ENCODE results near the gene AGAP2. TPM values are rescaled to one million over a fixed set of nuclear protein-coding genes. Genes with fewer than 3 reads are reported as not detected.

Gene AGAP2
- total RNA-seq (1 to 10 TPM; 2.6 to 3.6 TPM), polyA plus RNA-seq (under 1 TPM; 0.18 to 0.88 TPM)
- long read RNA-seq, donor 1, partial matches to known transcripts: 0 of 2 reads
- long read RNA-seq, donor 1, other reads (novel, unspliced or antisense): 2 of 2 reads
- long read RNA-seq, donor 2, partial matches to known transcripts: 0 of 1 reads
- long read RNA-seq, donor 2, other reads (novel, unspliced or antisense): 1 of 1 reads

GRCh38 chr12:57738661-57739237, at the start of gene AGAP2:
Gene AGAP2 (minus strand): TSS chr12:57738742. CDS start chr12:57738246, 496 bp downstream.
- Histone ChIP-seq H3K27ac (ENCODE audit: low read depth in 1 of 2, low read length in 2 of 2) (no peak within 1 kb of the TSS), H3K9me3 (ENCODE audit: control insufficient read depth, low read length) (no peaks in the 10 kb centered on the region), H3K27me3 (ENCODE audit: control insufficient read depth in 1 of 2, insufficient read depth in 2 of 2, low read length in 1 of 2) (no peaks in the 10 kb centered on the region), H3K4me3 (ENCODE audit: low read length in 2 of 2) (peak within 1 kb of the TSS; percentile 21 to 41), H3K4me1 (ENCODE audit: control insufficient read depth in 1 of 2, insufficient read depth in 2 of 2, low read length in 2 of 2) (no peaks in the 10 kb centered on the region), H3K36me3 (ENCODE audit: control insufficient read depth in 1 of 2, insufficient read depth in 2 of 2, low read length in 1 of 2) (no peaks in the 10 kb centered on the region)
- ATAC-seq (ENCODE audit: low FRiP score) (no peak), DNase-seq (no peak)
- intact Hi-C loops (cut with DNase I): no loop called here
- 3 to 5% methylated on average over 24 to 36 of the region's 36 CpGs for WGBS, 2 donors

GRCh38 chr12:57783861-57784260, 45.3 kb upstream of the AGAP2 start:
- intact Hi-C loops (cut with DNase I): loop anchor here in 1 of 2 donors (5.0 kb wide), 1 partner anchor 123 kb away; no protein-coding TSS in a partner anchor
- H3K9me3 ChIP-seq (ENCODE audit: control insufficient read depth, low read length): no peaks in the 10 kb centered on the region
- no peaks in the 10 kb centered on the region for H3K27me3 ChIP-seq (ENCODE audit: control insufficient read depth in 1 of 2, insufficient read depth in 2 of 2, low read length in 1 of 2)
- H3K4me1 ChIP-seq (ENCODE audit: control insufficient read depth in 1 of 2, insufficient read depth in 2 of 2, low read length in 2 of 2): no peaks in the 10 kb centered on the region
- no peak overlapping the region for H3K4me3 ChIP-seq (ENCODE audit: low read length in 2 of 2)
- DNase-seq (no peak), ATAC-seq (ENCODE audit: low FRiP score) (no peak)
- WGBS, 2 donors: 92 to 93% methylated on average over 11 of the region's 11 CpGs
- H3K27ac ChIP-seq (ENCODE audit: low read depth in 1 of 2, low read length in 2 of 2): no peak overlapping the region
- peaks cover 2 to 7% of the 10 kb centered on the region in 2 donors for H3K36me3 ChIP-seq (ENCODE audit: control insufficient read depth in 1 of 2, insufficient read depth in 2 of 2, low read length in 1 of 2)

- intact Hi-C loops (cut with DNase I): loop anchor here in 1 of 2 donors (5.0 kb wide), 1 partner anchor 124 kb away; no protein-coding TSS in a partner anchor
- no peak for DNase-seq
- Histone ChIP-seq H3K4me1 (ENCODE audit: control insufficient read depth in 1 of 2, insufficient read depth in 2 of 2, low read length in 2 of 2) (no peaks in the 10 kb centered on the region), H3K36me3 (ENCODE audit: control insufficient read depth in 1 of 2, insufficient read depth in 2 of 2, low read length in 1 of 2) (peaks cover 2 to 7% of the 10 kb centered on the region in 2 donors), H3K4me3 (ENCODE audit: low read length in 2 of 2) (peak overlapping the region; percentile 16 to 95), H3K27ac (ENCODE audit: low read depth in 1 of 2, low read length in 2 of 2) (no peak overlapping the region), H3K27me3 (ENCODE audit: control insufficient read depth in 1 of 2, insufficient read depth in 2 of 2, low read length in 1 of 2) (no peaks in the 10 kb centered on the region), H3K9me3 (ENCODE audit: control insufficient read depth, low read length) (no peaks in the 10 kb centered on the region)
- no peak for ATAC-seq (ENCODE audit: low FRiP score)
- 84 to 86% methylated on average over 12 of the region's 12 CpGs for WGBS, 2 donors
Measured at GRCh38 chr12:57783466-57783801, 44.9 kb upstream of the AGAP2 start.

- H3K4me1 ChIP-seq (ENCODE audit: control insufficient read depth in 1 of 2, insufficient read depth in 2 of 2, low read length in 2 of 2): no peaks in the 10 kb centered on the region
- H3K4me3 ChIP-seq (ENCODE audit: low read length in 2 of 2): peak within 1 kb of the TSS; percentile 16 to 95
- peak within 1 kb of the TSS in 1 of 2 donors; percentile 0 for H3K27ac ChIP-seq (ENCODE audit: low read depth in 1 of 2, low read length in 2 of 2)
- no peaks in the 10 kb centered on the region for H3K9me3 ChIP-seq (ENCODE audit: control insufficient read depth, low read length)
- WGBS, 2 donors: 0 to 1% methylated on average over 45 of the region's 45 CpGs
- H3K36me3 ChIP-seq (ENCODE audit: control insufficient read depth in 1 of 2, insufficient read depth in 2 of 2, low read length in 1 of 2): peaks cover 2 to 7% of the 10 kb centered on the region in 2 donors
- peak; percentile 98 to 100 for DNase-seq
- H3K27me3 ChIP-seq (ENCODE audit: control insufficient read depth in 1 of 2, insufficient read depth in 2 of 2, low read length in 1 of 2): no peaks in the 10 kb centered on the region
- intact Hi-C loops (cut with DNase I): loop anchor here in 1 of 2 donors (5.0 kb wide), 1 partner anchor 124 kb away; no protein-coding TSS in a partner anchor
- ATAC-seq (ENCODE audit: low FRiP score): peak; percentile 98
Measured at GRCh38 chr12:57782608-57783465, 44.3 kb upstream of the AGAP2 start, which contains the start of gene TSFM. Gene TSFM (plus strand): TSS chr12:57782787. CDS start chr12:57782802, 15 bp downstream.

- Histone ChIP-seq H3K36me3 (ENCODE audit: control insufficient read depth in 1 of 2, insufficient read depth in 2 of 2, low read length in 1 of 2) (peaks cover 2 to 6% of the 10 kb centered on the region in 2 donors), H3K4me1 (ENCODE audit: control insufficient read depth in 1 of 2, insufficient read depth in 2 of 2, low read length in 2 of 2) (no peaks in the 10 kb centered on the region), H3K27ac (ENCODE audit: low read depth in 1 of 2, low read length in 2 of 2) (no peak overlapping the region), H3K4me3 (ENCODE audit: low read length in 2 of 2) (no peak overlapping the region), H3K9me3 (ENCODE audit: control insufficient read depth, low read length) (no peaks in the 10 kb centered on the region), H3K27me3 (ENCODE audit: control insufficient read depth in 1 of 2, insufficient read depth in 2 of 2, low read length in 1 of 2) (no peaks in the 10 kb centered on the region)
- ATAC-seq (ENCODE audit: low FRiP score) (no peak), DNase-seq (no peak)
- intact Hi-C loops (cut with DNase I): loop anchor here in 1 of 2 donors (5.0 kb wide), 1 partner anchor 125 kb away; no protein-coding TSS in a partner anchor
- WGBS, 2 donors: 20 to 26% methylated on average over 4 of the region's 4 CpGs
Measured at GRCh38 chr12:57782243-57782607, 43.7 kb upstream of the AGAP2 start.

GRCh38 chr12:57781801-57782200, 43.3 kb upstream of the AGAP2 start:
- no peak for ATAC-seq (ENCODE audit: low FRiP score)
- Histone ChIP-seq H3K9me3 (ENCODE audit: control insufficient read depth, low read length) (no peaks in the 10 kb centered on the region), H3K4me3 (ENCODE audit: low read length in 2 of 2) (no peak overlapping the region), H3K27ac (ENCODE audit: low read depth in 1 of 2, low read length in 2 of 2) (no peak overlapping the region), H3K4me1 (ENCODE audit: control insufficient read depth in 1 of 2, insufficient read depth in 2 of 2, low read length in 2 of 2) (no peaks in the 10 kb centered on the region), H3K36me3 (ENCODE audit: control insufficient read depth in 1 of 2, insufficient read depth in 2 of 2, low read length in 1 of 2) (peaks cover 2% of the 10 kb centered on the region in 2 donors), H3K27me3 (ENCODE audit: control insufficient read depth in 1 of 2, insufficient read depth in 2 of 2, low read length in 1 of 2) (no peaks in the 10 kb centered on the region)
- no peak for DNase-seq
- 68% methylated on average over 2 of the region's 2 CpGs for WGBS, 2 donors
- intact Hi-C loops (cut with DNase I): loop anchor here in 1 of 2 donors (5.0 kb wide), 1 partner anchor 126 kb away; no protein-coding TSS in a partner anchor

GRCh38 chr12:57781244-57781643, 42.7 kb upstream of the AGAP2 start:
- Histone ChIP-seq H3K27me3 (ENCODE audit: control insufficient read depth in 1 of 2, insufficient read depth in 2 of 2, low read length in 1 of 2) (no peaks in the 10 kb centered on the region), H3K27ac (ENCODE audit: low read depth in 1 of 2, low read length in 2 of 2) (no peak overlapping the region), H3K9me3 (ENCODE audit: control insufficient read depth, low read length) (no peaks in the 10 kb centered on the region), H3K4me3 (ENCODE audit: low read length in 2 of 2) (no peak overlapping the region), H3K4me1 (ENCODE audit: control insufficient read depth in 1 of 2, insufficient read depth in 2 of 2, low read length in 2 of 2) (no peaks in the 10 kb centered on the region), H3K36me3 (ENCODE audit: control insufficient read depth in 1 of 2, insufficient read depth in 2 of 2, low read length in 1 of 2) (peaks cover 2% of the 10 kb centered on the region in 2 donors)
- ATAC-seq (ENCODE audit: low FRiP score): no peak
- intact Hi-C loops (cut with DNase I): loop anchor here in 1 of 2 donors (5.0 kb wide), 1 partner anchor 126 kb away; no protein-coding TSS in a partner anchor
- 96 to 99% methylated on average over 3 of the region's 3 CpGs for WGBS, 2 donors
- DNase-seq: no peak

- H3K9me3 ChIP-seq (ENCODE audit: control insufficient read depth, low read length): no peaks in the 10 kb centered on the region
- DNase-seq: no peak
- H3K36me3 ChIP-seq (ENCODE audit: control insufficient read depth in 1 of 2, insufficient read depth in 2 of 2, low read length in 1 of 2): no peaks in the 10 kb centered on the region
- no peak for ATAC-seq (ENCODE audit: low FRiP score)
- 80 to 83% methylated on average over 4 of the region's 4 CpGs for WGBS, 2 donors
- no peaks in the 10 kb centered on the region for H3K4me1 ChIP-seq (ENCODE audit: control insufficient read depth in 1 of 2, insufficient read depth in 2 of 2, low read length in 2 of 2)
- H3K27ac ChIP-seq (ENCODE audit: low read depth in 1 of 2, low read length in 2 of 2): no peak overlapping the region
- intact Hi-C loops (cut with DNase I): loop anchor here in 1 of 2 donors (5.0 kb wide), 1 partner anchor 127 kb away; no protein-coding TSS in a partner anchor
- H3K27me3 ChIP-seq (ENCODE audit: control insufficient read depth in 1 of 2, insufficient read depth in 2 of 2, low read length in 1 of 2): no peaks in the 10 kb centered on the region
- H3K4me3 ChIP-seq (ENCODE audit: low read length in 2 of 2): no peak overlapping the region
Measured at GRCh38 chr12:57780284-57780897, 41.8 kb upstream of the AGAP2 start.
